Measurements from ENCODE around the gene CCDC33. TPM values are rescaled to one million over a fixed set of nuclear protein-coding genes. Genes with fewer than 3 reads are reported as not detected.

Gene CCDC33
- total RNA-seq = 4.2 to 6.4 TPM (median 5.0 TPM) in 3 replicates

GRCh38 chr15:74235962-74236361, at the start of gene CCDC33:
Gene CCDC33, plus strand, starts transcription at chr15:74236326. Its CDS starts 394 bp downstream, at chr15:74236720.
- no peak for TF ChIP-seq CTCF (IDR thresholded peaks at IDR 0.05; ENCODE audit: unreplicated experiment)
- Mint-ChIP-seq H3K4me1 (peaks cover 14% of the 10 kb centered on the region), H3K27ac (no peak within 1 kb of the TSS), H3K9me3 (no peaks in the 10 kb centered on the region), H3K27me3 (ENCODE audit: low read depth) (peaks cover 7% of the 10 kb centered on the region), H3K36me3 (no peaks in the 10 kb centered on the region), H3K4me3 (no peak within 1 kb of the TSS)
- no peak for DNase-seq (ENCODE audit: low spot score in 2 of 2, unreplicated experiment in 2 of 2)

- H3K27me3 Mint-ChIP-seq (ENCODE audit: low read depth) = no peaks in the 10 kb centered on the region
- no peak for DNase-seq (ENCODE audit: low spot score in 2 of 2, unreplicated experiment in 2 of 2)
- no peaks in the 10 kb centered on the region for H3K9me3 Mint-ChIP-seq
- H3K4me1 Mint-ChIP-seq = peaks cover 25% of the 10 kb centered on the region
- no peak overlapping the region for H3K4me3 Mint-ChIP-seq
- H3K27ac Mint-ChIP-seq = no peak overlapping the region
- TF ChIP-seq CTCF (IDR thresholded peaks at IDR 0.05; ENCODE audit: unreplicated experiment) = no peak
- no peaks in the 10 kb centered on the region for H3K36me3 Mint-ChIP-seq
Measured at GRCh38 chr15:74188216-74188615, 47.9 kb upstream of the CCDC33 start.

- H3K4me3 Mint-ChIP-seq = no peak overlapping the region
- TF ChIP-seq CTCF (IDR thresholded peaks at IDR 0.05; ENCODE audit: unreplicated experiment) = no peak
- no peaks in the 10 kb centered on the region for H3K27me3 Mint-ChIP-seq (ENCODE audit: low read depth)
- no peaks in the 10 kb centered on the region for H3K36me3 Mint-ChIP-seq
- H3K4me1 Mint-ChIP-seq = peaks cover 40% of the 10 kb centered on the region
- DNase-seq (ENCODE audit: low spot score in 2 of 2, unreplicated experiment in 2 of 2) = no peak
- H3K27ac Mint-ChIP-seq = no peak overlapping the region
- H3K9me3 Mint-ChIP-seq = no peaks in the 10 kb centered on the region
Measured at GRCh38 chr15:74191798-74192197, 44.3 kb upstream of the CCDC33 start.

GRCh38 chr15:74192751-74193150, 43.4 kb upstream of the CCDC33 start:
- Mint-ChIP-seq H3K27ac (no peak overlapping the region), H3K27me3 (ENCODE audit: low read depth) (no peaks in the 10 kb centered on the region), H3K36me3 (no peaks in the 10 kb centered on the region), H3K9me3 (no peaks in the 10 kb centered on the region), H3K4me1 (peaks cover 41% of the 10 kb centered on the region), H3K4me3 (no peak overlapping the region)
- DNase-seq (ENCODE audit: low spot score in 2 of 2, unreplicated experiment in 2 of 2) = no peak
- TF ChIP-seq CTCF (IDR thresholded peaks at IDR 0.05; ENCODE audit: unreplicated experiment) = no peak

GRCh38 chr15:74193299-74193718, 42.8 kb upstream of the CCDC33 start:
- no peak for DNase-seq (ENCODE audit: low spot score in 2 of 2, unreplicated experiment in 2 of 2)
- H3K36me3 Mint-ChIP-seq = no peaks in the 10 kb centered on the region
- no peaks in the 10 kb centered on the region for H3K9me3 Mint-ChIP-seq
- H3K4me1 Mint-ChIP-seq = peaks cover 41% of the 10 kb centered on the region
- no peak overlapping the region for H3K27ac Mint-ChIP-seq
- no peaks in the 10 kb centered on the region for H3K27me3 Mint-ChIP-seq (ENCODE audit: low read depth)
- TF ChIP-seq CTCF (IDR thresholded peaks at IDR 0.05; ENCODE audit: unreplicated experiment) = no peak
- no peak overlapping the region for H3K4me3 Mint-ChIP-seq

GRCh38 chr15:74193905-74194304, 42.2 kb upstream of the CCDC33 start:
- DNase-seq (ENCODE audit: low spot score in 2 of 2, unreplicated experiment in 2 of 2) = no peak
- TF ChIP-seq CTCF (IDR thresholded peaks at IDR 0.05; ENCODE audit: unreplicated experiment) = no peak
- Mint-ChIP-seq H3K4me1 (peaks cover 41% of the 10 kb centered on the region), H3K9me3 (no peaks in the 10 kb centered on the region), H3K4me3 (no peak overlapping the region), H3K27ac (no peak overlapping the region), H3K36me3 (no peaks in the 10 kb centered on the region), H3K27me3 (ENCODE audit: low read depth) (no peaks in the 10 kb centered on the region)

Measured in mesothelial cell of epicardium (in vitro differentiated cells).